HG03432 (cell line): ENCODE results near the gene RNF144B.

Experiments used
- ATAC-seq: cut with Tn5 transposase; IDR thresholded peaks from one replicate; pipeline ENCODE4 v1.9.1; 2021; ENCODE audit warnings: mild to moderate bottlenecking, moderate library complexity; ENCODE audit not compliant: unreplicated experiment

RNF144B gene

DNA sequence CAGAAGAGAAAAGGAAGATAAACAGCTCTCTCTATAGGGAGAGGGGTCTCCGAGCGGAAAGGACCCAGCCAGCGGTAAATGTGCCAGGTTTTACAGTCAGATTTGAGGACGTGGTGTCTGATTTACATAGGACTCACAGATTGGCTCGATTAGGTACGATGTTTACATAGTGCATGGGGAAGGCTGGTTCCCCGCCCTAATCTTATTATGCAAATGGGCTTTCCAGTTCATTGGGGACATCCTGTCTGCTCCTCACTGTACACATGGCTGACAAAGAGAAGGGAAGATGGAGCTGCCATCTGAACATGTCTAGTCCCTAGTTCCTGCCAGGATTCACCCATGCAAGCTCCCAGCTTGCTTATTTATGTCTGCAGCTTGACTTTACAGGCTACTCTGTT is 119.9 kb downstream of the RNF144B start:
- ATAC-seq = no peak

DNA sequence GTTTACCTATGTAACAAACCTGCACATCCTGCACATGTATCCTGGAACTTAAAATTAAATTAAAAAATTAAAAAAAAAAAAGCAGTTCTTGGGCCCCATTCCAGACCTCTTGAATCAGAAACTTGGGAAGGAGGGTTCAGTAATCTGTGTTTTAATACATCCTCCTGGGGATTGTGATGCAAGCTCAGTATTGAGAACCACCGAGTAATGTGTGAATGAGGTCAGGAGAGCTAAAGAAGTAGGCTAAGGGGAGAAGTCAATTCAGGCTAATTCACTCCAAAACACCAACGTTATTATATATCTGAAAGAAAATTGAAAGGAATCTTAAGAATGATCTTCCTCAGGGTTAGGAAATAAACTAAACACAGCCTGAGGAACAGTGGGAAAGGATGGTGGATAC is 120.4 kb downstream of the RNF144B start:
- ATAC-seq = no peak

DNA sequence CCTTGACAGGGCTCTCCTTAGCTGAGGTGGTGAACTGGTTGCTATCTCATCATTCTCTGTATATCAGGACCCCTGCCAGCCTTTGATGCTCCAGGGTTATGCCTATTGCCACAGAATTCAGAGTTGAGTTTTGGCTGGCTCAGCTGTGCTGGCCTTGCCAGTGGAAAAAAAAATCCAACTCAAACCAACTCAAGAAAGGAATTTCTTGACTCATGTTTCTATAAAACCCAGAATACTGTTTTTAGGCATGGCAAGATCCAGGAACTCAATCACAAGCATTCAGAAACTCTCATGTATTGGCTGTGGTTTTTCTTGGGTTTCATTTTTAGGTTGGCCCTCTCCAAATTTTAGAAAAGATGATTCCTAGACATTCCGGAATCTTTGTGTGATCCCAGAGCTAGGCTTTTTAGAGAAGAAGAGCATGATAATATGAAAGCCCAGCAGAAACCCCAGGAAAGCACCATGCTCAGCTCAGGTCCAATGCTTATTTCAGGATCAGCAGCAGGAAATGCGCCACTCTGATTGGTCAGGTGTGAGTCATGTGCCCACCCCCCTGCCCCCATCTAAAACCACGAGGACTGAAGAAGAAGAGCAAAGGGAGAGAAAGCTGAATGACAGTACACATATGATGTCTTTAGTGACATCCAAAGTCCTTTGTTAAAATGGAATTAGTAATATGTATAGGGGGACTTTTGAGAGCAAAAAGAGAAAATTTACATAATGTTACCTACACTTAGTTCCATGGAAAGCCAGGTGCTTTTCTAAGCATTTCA is 122.9 kb downstream of the RNF144B start:
- ATAC-seq = no peak

GRCh38 chr6:18510644-18511033 is 123.5 kb downstream of the RNF144B start:
- ATAC-seq = no peak

DNA sequence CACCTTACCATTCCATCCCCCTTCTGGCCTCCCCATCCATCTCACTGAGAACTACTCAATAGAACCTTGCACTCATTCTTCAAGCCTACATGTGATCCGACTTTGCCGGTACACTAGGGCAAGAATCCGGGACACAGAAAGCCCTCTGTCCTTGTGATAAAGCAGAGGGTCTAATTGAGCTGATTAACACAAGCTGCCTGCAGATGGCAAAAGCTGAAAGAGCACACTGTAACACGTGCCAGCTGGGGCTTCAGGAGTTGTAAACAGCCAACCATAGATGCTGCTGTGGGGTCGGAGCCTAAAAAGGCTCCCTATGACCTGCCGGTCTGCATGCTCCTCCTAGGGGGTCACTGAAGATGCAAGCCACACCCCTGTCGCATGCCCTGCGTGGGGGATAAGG is 124.1 kb downstream of the RNF144B start:
- ATAC-seq = no peak

GRCh38 chr6:18513253-18513798 is 126.2 kb downstream of the RNF144B start:
- no peak for ATAC-seq

DNA sequence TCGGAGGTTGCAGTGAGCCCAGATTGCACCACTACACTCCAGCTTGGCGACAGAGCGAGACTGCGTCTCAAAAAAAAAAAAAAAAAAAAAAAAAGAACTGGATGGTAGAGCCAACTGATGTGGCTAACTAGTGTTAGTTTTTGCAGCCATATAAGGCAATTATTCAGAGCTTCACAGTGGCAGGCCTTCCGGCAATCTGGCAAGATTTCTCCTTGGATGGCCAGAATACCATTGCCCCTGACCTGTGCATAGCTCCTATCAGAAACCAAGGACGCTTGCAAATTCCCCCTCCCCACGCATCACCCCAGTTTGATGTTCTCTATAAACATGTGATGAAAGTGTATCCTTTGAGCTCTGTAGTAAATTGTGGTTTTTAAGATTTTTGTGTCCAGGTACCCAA is 127.0 kb downstream of the RNF144B start:
- ATAC-seq = no peak

DNA sequence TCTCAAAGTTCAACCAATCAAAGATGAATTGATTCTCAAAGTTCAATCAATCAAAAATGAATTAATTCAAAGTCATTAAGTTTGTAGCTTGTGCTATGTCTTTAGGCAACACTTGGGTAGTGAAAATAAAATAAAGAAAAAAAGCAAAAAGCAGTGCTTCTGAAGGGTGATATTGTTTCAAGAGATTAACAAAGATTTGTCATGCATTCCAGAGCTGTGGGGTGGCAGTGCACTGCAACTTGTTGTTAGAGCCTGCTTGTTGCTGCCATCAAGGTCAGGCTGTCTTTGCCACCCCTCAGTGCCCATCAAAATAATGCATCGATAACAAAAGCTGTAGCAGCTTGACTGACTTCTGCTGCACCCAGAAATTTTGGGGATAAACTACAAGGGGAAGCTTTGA is 128.6 kb downstream of the RNF144B start:
- no peak for ATAC-seq
